GM19328 (cell line): ENCODE results near the gene PCED1B.

Experiments used
- ATAC-seq: cut with Tn5 transposase; IDR thresholded peaks from one replicate; pipeline ENCODE4 v1.9.1; 2021; ENCODE audit warnings: mild to moderate bottlenecking, moderate library complexity; ENCODE audit not compliant: unreplicated experiment

PCED1B gene

DNA sequence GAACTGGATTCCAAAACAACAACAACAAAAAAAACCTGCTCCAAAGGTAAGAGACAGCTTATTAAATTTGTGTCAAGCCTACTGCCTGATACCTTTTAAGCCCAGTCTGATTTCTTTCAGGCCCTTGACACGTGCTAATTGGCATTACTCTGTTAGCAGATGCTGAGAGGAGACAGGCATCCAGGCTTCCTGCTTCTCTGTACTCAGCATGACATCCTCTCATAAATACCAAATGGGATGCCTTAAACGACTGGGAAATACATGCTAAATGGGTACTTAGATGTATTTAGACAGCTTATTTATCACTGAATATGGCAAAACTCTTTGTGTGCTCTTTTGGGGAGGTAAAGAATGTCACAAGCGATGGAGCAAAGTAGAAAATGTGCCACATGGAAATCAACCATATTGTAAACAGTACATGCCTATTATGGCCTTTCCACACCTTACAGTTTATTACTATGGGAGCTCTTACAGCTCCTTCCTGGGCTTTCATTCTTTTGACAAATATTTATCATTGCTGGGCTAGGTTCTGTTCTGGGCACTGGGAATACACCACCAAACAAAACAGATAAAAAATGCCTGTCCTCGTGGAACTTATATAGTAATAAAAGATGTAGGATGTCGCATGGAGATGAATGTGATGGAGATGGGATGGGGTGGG is 11.5 kb upstream of the PCED1B start:
- no peak for ATAC-seq

DNA sequence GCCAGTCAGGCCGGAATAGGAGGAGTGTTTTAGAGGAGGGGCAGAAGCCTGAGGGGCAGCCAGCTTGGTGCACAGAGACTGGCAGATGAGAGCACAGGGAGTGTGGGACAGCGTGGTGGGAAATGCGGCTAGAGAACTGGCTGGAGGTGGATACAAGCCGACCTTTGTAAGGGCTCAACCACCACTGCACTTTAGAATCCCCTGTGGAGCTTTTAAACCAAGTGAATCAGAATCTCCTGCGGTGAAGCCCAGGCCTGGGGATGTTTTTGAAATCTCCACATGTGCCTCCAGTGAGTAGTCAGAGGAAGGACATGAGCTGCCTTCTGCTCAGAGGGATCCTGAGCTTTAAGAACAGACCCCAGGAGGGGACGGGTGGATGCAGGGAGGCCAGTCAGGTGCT is 10.9 kb upstream of the PCED1B start:
- no peak for ATAC-seq

GRCh38 chr12:47070310-47070709 is 9.1 kb upstream of the PCED1B start:
- no peak for ATAC-seq

DNA sequence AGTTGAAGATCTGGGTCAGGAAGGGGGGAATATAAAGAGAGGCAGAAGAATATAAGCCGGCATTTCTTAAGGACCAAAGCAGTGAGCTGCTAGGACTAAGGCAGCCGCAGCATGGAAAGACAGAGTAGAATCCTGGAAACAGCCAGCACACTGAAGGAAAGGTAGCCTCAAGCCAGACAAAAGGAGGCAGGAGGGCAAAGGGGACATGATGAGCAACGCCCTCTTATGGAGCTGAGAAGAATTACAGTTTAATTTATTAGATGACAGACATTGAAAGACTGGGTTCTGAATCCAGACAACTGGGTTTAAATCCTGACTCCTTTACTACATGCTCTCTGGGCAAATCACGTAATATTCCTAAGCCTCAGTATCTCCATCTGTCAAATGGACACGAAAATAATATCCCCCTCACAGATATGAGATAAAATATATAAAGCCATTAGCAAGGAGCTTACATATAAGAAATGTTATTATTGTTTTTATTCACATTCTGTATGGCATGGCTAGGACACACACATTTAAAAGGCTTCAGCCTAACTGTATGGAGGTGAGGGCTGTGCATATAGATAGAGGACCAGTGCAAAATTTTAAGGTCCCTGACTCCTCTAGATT is 8.1 kb upstream of the PCED1B start:
- ATAC-seq: no peak

- no peak for ATAC-seq
These were observed 5.5 kb upstream of the PCED1B start for GRCh38 chr12:47073951-47074350.

GRCh38 chr12:47074757-47075156 is 4.7 kb upstream of the PCED1B start:
- ATAC-seq: no peak

- no peak for ATAC-seq
These were observed 4.0 kb upstream of the PCED1B start for GRCh38 chr12:47075192-47076084.

GRCh38 chr12:47077206-47078085 is 2.0 kb upstream of the PCED1B start:
- no peak for ATAC-seq

DNA sequence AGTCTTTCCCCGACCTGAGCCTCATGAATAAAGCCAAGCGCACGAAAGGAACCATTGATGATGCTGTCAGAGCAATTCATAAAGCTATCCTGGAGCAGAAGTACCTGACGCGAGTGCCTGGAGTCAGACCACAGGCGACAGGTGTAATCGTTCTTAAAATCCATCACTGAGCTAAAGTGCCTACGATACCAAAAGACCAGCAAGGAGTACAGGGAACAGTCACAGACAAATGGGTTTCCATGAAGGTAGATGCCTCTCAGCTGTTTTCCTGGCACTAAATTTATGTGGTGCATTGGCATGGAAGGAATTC is 1.4 kb upstream of the PCED1B start:
- ATAC-seq: no peak

DNA sequence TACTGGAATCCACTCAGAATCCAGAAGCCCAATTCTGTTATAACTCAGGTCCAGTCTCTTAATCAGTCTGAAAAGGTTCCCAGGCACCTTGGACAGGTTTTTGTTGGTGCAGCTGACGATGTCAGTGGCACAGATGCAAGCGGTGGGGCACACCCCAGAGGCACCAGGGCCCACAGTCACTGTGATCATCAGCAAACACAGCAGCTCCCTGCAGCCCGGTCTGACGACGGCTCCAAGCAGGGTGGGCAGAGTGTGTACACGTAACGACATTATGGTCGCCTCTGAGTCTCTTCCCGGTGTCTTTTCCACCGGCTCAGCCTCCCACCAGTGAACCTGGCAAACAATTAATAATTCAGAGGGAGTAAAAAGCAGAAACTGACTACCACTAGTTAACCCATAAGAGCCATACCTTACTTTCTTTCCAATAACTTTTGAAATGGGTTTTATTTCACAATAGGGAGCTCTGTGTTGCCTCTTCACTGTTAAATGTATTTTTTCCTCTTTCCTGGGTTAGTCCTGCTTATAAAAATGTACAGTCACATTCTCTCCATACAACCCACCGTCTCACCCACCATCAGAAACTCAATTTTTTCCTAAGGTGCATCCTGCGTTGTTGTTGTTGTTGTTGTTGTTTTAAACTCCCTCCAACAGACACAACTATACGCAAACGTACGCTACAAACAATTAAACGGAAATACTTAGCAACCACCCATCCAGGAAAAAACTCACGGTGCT is 521 bp upstream of the PCED1B start:
- no peak for ATAC-seq

GRCh38 chr12:47079981-47080724 is 732 bp downstream of the PCED1B start:
- ATAC-seq: peak; percentile 21

- no peak for ATAC-seq
These were observed 1.5 kb downstream of the PCED1B start for GRCh38 chr12:47080725-47081502.

DNA sequence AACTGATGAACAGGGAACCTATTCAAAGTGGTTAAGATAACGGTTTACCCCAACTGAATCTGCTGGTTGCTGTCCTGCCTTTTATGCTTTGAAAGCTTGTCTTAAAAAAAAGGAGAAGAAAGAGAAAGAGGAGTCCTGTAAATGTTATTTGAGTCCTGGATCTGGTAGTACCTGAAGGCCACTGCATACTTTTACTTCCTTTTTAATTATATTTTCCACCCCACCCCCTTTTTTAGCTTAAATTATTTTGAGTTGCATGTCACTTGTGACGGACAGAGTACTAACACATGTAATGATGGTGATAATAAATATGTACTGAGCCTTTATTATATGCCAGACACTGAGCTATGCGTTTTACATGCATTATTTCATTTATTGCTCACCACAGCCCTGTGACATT is 2.9 kb downstream of the PCED1B start:
- ATAC-seq: no peak

DNA sequence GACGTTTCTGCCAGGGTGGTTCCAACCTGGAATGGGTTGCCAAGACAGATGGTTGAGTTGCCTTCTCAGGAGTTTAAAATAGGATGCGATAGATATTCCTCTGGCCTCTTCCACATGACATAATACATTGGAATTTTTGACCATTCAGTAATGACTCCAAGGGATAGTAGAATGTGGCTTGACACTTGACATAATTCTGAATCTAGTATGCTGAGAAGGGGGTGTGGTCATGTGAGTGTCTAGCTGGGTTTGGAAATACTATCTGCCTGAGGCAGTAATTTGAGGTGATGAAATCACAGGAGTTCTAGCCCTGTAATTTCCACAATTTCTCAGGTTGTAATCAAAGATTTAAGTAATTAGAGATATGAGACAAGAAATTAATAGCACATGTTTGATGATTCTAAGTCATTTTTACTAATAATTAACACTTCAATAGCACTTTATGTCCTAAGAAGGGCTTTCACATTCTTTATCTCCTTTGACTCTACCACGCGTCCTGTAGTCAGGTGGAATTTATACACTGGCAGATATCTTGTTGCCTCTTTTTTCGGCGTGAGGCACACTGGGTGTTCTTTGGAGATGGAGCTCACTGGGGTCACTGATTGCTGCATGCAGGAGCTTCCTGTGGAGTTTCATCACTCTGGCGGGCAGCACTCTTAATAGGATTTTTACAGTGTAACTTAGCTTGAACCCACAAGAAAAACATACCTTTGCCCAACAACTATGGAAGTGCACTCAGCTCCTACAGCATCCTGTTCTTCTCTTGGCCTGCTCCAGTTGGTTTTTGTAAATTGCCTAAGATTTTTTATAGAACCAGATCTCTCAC is 3.6 kb downstream of the PCED1B start:
- ATAC-seq: no peak

DNA sequence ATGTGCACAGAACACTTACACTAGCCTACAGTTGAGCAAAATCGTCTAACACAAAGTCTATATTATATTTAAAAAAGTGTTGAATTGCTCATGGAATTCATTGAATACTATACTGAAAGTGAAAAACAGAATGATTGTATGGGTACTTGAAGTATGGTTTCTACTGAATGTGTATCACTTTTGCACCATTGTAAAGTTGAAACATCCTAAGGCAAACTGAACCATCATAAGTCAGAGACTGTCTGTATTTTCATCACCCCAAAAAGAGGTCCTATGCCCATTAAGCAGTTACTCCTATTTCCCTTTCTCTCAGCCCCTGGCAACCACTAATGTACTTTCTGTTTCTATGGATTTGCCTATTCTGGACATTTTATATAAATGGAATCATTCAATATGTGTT is 4.8 kb downstream of the PCED1B start:
- ATAC-seq: no peak

DNA sequence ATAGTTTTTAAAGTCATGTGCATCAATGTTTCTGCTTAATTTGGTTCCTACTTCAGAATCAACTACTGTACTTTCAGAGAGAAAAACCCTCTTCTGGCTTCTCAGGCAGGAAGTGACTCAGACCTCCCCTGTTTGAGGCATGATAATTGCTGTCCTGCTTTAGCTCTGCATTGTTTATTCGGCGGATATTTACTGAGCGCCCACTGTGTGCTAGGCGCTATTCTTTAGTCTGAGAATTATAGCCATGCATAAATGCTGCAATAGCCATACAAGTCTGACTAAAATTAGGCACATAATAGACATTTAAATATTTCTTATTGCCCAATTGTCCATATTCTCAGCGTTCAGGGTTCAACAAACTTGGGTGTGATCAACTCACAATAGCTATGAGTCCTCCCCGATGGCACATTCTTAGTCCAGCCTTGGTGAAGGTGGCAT is 6.4 kb downstream of the PCED1B start:
- no peak for ATAC-seq

GRCh38 chr12:47087088-47087688 is 7.8 kb downstream of the PCED1B start:
- ATAC-seq: no peak
